Stimulated activated CD4-positive, alpha-beta T cell treated with anti-CD3 and anti-CD28 coated beads, Interleukin-12 subunit alpha, Interleukin-12 subunit beta, amount 100 ng/mL, for 24 hours (primary cell): ENCODE data around the gene ATP5F1E.
"Not testable (repeated sequence)": the region's sequence is repeated elsewhere in the genome, so short reads cannot be mapped to it uniquely, and the experiment has no call there.

Experiments
- DNase-seq, 2 experiments: peaks; one replicate each; pipeline ENCODE4 v3.0.0-alpha.2; 2020; ENCODE audit warnings: low read depth in 2 of 2

Gene ATP5F1E

GRCh38 chr20:58989196-58989595 lies 42.9 kb downstream of the ATP5F1E start:
- no peak for DNase-seq

GRCh38 chr20:58988565-58988882 lies 43.6 kb downstream of the ATP5F1E start:
- no peak for DNase-seq

DNA sequence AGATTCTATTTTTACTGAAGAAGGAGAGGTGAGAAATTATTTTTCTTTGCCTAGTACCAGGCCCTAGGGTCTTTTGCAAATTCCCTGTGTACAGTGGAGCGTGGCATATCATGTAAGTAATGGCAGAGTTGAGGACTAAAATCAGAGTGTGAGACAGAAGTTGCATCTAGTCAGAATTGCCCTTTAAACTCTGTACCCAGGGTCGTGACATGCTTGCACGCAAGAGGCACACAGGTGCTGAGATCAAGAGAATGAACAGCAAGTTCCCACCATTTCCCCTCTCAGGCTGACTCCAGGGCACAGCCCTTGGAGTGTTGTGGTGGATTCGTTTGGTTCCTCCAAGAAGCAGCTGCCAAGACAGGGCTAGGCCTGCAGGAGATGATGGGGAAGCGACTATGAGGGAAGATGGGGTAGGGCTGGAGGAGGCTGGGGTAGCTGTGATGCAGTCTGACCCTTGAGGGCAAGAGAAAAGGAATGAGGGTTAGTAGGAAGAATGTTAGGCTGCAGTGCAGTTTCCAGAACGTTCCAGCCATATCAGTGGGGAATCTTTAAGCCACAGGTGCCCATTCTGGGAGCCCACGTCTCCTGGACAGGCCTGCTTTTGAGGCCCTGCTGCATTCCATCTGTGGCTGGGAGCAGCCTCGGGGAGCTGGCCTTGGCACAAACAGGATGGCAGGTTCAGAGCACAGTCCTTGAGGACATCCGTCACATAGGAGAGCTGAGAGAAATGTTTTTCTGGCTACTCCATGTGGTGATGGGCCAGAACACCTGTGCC lies 44.2 kb downstream of the ATP5F1E start:
- DNase-seq = no peak

DNA sequence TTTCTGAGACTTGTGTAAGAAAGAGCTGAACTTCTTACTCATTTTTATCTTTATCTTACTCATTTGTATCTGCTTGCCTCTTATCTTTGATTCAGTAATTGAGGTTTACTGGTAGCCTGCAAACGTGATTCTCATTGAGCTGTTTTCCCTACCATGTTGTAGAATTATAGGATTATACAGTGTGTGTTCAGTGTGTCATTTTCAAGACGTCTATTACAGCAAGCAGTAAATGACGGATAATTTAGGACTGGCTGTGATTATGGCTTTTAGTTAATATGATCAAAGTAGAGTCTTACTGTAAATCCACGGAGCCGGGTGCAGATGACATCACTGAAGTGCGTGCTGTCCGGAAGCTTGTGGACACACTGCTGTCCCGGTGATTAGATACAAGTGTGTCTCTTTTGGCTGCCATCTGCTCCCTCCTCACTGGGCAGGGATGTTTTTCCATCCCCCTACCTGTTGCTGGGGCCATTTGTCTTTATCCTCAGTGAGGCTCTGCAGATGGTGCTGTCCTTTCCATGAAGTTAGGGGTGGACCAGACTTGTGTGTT lies 45.1 kb downstream of the ATP5F1E start:
- no peak for DNase-seq

DNA sequence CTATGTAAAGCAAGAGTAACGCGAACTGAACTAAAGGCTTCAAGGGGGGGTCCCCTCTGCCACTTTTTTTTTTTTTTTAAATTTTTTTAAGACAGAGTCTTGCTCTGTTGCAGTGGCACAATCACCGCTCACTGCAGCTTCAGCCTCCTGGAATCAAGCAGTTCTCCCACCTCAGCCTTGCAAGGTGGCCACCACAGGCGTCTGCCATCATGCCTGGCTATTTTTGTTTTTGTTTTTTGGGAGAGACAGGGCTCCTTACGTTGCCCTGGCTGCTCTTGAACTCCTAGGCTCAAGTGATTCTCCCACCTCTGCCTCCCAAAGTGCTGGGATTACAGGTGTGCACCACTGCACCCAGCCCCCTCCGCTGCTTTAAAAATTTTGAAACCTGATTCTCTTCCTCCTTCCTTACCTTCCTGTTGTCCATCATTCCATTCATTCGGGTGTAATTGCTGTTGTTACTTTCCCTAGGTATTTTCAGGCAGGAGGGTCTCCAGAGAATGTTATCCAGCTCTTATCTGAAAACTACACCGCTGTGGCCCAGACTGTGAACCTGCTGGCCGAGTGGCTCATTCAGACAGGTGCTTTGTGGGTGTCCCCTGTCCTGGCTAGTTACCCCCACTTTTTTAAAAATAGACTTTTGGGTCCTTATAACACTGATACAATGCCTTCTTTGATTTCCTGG lies 45.7 kb downstream of the ATP5F1E start:
- no peak for DNase-seq

- DNase-seq = no peak
Observed at GRCh38 chr20:58985656-58986055, 46.5 kb downstream of the ATP5F1E start.

DNA sequence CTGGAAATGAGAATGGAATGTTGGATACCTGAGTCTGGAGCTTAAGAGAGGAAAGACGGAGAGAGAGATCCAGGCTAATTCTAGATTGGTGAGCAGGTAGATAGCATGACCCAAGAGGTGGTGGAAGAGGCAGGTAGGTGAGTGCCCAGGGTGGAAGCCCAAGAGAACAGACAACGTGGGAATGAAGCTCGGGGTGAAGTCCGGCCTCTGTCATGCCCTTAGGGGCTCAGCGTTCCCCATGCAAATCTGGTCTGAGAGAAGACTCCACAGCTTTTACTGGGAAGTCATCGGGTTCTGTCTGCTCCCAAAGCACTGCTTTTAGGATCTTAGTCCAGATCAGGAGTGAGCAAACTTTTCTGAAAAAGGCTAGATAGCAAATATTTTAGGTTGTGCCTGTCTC lies 47.4 kb downstream of the ATP5F1E start:
- no peak for DNase-seq

DNA sequence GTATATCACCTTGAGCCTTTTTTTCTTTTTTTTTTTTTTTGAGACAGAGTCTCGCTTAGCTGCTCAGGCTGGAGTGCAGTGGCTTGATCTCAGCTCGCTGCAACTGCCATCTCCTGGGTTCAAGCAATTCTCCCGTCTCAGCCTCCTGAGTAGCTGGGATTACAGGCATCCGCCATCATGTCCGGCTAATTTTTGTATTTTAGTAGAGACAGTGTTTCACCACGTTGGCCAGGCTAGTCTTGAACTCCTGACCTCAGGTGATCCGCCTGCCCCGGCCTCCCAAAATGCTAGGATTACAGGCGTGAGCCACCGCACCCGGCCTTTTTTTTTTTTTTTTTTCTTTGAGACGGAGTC lies 49.0 kb downstream of the ATP5F1E start:
- DNase-seq = not testable (repeated sequence)

DNA sequence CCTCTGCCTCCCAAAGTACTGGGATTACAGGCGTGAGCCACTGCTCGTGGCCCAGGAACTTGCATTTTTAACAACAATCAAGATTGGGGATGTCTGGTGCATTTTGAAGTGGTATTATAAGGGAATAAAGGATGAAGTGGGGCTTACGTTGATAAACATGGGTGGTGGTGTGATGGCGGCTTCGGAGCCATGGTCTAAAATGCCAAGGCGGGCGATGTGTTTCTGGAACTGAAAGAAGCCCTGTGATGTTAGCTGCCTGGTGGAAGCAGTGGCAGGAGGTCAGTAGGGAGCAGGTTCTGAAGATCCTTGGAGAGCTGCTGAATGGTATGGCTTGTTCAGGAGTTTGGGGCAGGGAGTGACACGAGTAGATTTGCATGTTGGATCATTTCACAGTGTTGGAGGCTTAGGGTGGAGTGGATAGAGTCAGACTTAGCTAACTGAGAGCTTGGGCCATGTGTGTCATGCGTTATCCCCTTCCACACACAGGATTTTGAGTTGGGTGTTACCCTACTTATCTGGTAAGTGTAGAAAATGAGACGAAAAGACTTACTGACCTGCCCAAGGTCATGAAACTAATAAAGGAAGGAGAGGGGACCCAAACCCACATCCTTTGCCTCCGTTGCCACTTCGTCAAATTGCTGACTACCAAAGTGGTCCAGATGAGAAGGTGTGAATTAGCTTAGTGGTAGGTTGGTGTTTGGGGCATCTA lies 49.6 kb downstream of the ATP5F1E start:
- DNase-seq = no peak

DNA sequence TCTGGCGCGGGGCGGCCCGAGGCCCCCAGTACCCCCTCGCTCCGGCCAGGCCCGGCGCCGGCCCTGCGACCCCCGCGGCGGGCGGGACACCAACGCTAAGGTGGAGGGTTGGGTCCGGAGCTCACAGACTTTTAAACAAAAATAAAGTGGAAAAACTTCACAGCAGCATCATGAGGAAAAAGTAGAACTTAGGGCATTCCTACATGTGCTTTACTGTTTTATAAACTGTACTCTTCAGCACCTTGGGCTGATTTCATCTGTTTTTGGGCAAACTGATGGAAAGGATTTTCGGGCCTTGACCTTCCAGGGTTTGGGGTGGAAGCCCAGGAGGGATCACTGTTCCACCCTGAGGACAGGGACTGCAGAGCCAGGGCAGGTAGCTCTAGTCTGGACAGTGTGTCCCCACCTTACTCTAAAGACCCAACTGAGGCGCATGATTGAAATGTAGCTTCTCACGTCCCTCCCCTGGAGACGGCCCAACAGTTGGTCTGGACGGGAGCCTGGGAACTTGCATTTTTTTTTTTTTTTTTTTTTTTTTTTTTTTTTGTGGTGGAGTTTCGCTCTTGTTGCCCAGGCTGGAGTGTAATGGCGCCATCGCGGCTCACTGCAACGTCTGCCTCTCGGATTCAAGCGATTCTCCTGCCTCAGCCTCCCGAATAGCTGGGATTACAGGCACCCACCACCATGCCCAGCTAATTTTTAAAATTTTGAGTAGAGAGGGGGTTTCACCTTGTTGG lies 50.3 kb downstream of the ATP5F1E start:
- no peak for DNase-seq

DNA sequence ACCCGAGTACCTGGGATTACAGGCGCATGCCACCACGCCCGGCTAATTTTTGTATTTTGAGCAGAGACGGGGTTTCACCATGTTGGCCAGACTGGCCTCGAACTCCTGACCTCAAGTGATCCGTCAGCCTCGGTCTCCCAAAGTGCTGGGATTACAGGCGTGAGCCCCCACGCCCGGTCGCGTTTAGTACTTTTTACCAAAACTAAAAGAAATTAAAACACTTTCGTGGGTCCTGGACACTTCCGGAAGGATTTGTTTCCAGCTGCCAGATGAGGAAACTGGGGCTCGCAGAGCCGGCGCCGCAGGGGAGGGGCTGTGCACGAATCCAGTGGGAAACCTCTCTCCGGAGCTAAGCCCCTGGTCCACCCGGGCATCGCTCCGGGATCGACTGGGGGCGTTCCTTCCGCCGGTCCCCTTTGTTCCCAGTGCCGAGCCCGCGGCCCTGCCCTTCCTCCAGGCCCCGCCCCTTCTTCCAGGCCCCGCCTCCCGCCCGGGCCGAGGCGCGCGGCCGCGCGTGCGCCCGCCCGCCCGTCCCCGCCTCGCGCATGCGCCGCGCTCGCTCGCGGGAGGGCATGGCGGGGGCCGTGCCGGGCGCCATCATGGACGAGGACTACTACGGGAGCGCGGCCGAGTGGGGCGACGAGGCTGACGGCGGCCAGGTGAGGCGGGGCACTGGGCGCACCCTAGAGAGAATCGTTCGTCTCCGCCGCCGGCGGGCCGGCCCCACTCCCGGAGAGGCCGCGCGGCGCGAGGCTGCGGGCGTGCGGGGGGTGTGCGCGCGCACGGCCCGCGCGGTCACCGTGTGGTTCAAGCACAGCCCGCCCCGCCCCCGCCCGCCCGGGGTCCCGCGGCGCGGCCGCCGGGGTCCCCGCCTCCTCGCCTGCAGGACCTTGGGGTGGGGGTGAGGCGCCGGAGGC lies 51.2 kb downstream of the ATP5F1E start, which contains the start of gene NELFCD:
NELFCD (plus strand) TSS at position 546 of the 917 bp plus-strand sequence; CDS start at position 600, 54 bp downstream.
- peak; percentile 73 to 87 for DNase-seq

- DNase-seq = no peak
Observed at GRCh38 chr20:58978351-58979190, 53.6 kb downstream of the ATP5F1E start.

- DNase-seq = no peak
Observed at GRCh38 chr20:58976061-58976730, 55.9 kb downstream of the ATP5F1E start.
